HG02763 (cell line): ENCODE data around the gene RAB31.

ENCODE experiments used
- ATAC-seq: cut with Tn5 transposase; IDR thresholded peaks from one replicate; pipeline ENCODE4 v1.9.1; 2021; ENCODE audit warnings: mild to moderate bottlenecking, moderate library complexity; ENCODE audit not compliant: unreplicated experiment

The RAB31 gene

DNA sequence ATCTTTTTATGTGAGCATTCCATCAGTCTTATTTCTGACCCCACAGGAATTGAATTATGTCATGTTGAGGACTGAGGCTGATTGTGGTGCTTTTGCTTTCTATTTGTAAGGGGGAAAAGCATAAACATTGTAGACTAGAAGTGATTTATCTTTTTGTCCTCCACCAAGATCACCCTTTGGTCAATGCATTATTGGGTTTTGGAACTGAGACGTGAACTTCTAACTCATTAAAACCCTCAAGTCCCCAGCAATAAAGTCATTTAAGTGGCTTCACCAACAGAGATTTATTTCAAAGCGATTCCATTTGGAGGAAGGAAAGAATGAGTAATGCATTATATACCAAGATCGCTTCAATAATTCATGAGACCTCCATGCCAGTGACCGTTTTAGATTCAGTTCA, 102.2 kb downstream of the RAB31 start:
- no peak for ATAC-seq

DNA sequence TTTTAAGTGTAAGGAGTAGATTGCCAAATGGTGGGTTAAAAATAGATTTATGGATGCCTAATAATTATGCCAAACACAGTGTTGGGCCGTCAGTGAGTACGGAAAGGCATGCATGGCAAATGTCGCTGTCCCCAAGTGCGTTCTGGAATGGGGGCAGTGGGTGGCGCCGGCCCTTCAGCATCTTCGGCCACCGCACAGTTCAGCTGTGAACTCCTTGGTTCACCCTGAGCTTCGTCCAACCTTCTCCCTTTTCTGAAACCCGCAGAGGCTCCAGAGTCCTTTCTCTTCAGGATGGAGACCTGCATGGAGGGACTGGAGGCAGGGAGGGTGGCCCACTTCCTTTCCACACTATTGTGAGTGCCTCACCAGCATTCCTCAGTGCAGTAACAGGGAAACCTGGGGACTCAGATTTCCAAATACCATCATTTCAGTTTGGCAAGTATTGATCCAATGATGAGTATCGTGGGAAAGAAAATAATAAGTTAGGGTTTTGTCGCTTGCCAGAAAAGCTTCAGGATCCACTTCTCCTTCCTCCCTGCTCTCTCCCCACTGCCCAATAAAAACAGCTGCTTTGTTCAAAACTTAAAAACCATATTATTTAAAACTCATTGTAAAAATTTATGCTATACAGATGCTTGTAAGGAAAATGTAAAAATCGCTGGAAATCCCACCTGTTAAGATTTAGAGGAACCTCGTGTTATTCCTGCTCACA, 103.0 kb downstream of the RAB31 start:
- ATAC-seq, result no peak

DNA sequence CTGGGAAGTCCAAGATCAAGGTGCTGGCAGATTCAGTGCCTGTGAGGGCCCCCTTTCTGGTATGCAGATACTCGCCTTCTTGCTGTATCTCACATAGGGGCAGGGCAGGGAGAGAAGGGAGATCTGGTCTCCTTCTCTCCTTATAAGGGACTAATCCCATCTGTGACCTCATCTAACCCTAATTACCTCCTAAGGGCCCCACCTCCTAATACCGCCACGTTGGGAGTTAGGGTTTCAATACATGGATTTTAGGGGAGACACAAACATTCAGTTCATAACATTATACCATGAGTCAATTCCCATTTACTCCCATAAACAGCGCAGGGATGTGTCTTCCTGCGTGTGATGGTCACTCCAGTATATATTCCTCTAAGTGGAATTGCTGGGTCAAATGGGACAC, 103.9 kb downstream of the RAB31 start:
- no peak for ATAC-seq

DNA sequence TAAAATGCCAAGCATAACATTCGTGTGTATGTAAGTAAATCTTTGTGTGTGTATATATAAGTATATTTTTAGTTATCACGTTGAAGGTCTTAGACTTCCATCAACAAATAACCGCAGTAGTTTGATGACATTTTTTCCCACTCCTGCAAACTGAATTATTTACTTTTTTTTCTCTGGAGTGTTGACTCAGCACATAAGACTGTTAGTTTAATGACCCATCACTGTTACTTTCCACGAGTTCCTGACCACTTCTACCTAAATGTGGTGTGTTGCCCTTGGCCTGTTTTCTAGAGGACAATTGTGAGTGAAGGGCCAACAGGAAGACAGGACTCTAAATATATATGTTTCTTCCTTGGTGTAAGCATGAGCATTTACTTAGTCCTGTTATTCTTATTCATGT, 106.3 kb downstream of the RAB31 start:
- ATAC-seq, result no peak

DNA sequence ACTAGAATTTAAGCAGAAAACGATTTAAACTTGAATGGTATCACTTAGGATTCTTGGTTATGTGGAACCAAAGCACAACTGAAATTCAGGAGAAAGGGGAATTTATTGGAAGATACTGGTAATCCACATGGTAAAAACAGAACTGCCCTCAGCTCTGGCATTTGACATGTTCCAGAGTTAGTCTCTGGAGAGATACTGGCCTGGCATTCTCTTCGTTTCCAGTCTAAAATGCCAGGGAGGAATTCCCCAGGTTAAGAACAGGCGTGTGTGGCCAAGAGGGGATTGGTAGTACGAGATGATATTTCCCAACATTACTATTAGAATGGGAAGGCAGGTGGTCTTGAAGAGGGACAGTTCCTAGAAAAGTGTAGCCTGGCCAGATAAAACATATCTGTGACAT, 109.2 kb downstream of the RAB31 start:
- no peak for ATAC-seq

DNA sequence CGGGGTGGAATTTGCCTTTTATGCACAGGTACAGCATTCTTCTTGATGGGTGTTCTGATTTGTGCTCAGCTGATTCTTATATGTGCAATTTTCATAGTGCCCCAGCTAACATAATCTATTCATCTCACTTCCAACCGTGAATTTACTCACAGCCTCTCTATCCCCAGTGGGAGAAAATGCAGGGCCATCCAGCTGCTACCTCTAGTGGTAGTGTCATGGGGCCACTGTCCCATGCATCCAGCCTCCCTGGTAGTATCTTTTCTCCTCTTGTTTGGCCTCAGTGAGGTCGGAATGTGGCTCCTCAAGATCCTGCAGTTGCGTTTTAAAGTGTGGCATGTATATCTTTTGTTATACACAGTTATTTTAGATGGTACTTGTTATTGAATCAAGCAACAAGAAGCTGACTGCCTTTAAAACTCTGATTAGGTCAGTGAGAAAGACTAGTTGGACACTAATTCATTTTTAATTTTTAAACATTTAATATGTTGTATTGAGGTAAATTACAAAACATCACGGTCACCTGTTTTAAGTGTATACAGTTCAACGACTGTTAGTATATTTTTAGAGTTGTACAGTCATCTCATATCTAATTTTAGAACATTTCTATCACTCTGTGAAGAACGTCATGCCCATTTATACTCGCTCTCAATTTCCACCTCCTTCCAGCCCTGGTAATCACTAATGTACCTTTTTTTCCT, 109.8 kb downstream of the RAB31 start:
- no peak for ATAC-seq

DNA sequence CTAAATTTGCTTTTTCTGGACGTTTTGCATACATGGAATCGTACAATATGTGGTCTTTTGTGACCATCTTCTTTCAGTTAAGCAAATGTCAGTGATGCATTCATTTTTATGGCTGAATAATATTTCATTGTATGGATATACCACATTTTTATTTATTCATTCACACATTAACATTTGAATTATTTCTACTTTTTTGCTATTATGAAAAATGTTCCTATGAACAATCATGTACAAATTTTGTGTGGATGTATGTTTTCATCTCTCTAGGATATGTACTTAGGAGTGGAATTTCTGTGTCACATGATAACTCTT, 110.3 kb downstream of the RAB31 start:
- no peak for ATAC-seq

DNA sequence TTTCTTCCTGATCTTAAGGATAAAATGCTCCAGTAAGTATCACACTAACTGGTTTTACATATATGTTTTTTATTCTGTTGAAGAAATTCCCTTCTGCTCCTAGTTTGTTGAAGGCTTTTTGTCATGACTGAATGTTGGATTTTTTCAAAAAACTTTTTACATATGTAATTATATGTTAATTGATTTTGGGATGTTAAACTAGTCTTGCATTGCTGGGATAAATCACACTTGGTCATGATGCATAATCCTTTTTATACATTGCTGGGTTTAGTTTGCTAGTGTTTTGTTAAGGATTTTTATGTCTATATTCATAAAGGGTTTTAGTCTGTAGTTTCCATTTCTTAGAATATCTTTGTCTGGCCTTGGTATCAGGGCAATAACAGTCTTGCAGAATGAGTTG, 112.0 kb downstream of the RAB31 start:
- no peak for ATAC-seq

DNA sequence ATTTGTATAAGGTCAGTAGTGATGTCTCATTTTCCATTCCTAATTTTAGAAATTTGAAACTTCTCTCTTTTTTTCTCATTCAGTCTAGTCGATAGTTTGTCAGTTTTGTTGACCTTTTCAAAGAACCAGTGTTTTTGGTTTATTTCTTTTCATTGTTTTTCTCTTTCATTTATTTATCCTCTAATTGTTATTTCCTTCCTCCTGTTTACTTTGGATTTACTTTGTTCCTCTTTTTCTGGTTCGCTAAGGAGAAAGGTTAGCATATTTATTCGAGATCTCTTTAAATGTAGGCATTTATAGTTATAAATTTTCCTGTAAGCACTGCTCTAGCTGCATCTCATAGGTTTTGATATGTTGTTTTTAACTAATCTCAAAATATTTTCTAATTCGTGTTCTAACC, 112.6 kb downstream of the RAB31 start:
- no peak for ATAC-seq

DNA sequence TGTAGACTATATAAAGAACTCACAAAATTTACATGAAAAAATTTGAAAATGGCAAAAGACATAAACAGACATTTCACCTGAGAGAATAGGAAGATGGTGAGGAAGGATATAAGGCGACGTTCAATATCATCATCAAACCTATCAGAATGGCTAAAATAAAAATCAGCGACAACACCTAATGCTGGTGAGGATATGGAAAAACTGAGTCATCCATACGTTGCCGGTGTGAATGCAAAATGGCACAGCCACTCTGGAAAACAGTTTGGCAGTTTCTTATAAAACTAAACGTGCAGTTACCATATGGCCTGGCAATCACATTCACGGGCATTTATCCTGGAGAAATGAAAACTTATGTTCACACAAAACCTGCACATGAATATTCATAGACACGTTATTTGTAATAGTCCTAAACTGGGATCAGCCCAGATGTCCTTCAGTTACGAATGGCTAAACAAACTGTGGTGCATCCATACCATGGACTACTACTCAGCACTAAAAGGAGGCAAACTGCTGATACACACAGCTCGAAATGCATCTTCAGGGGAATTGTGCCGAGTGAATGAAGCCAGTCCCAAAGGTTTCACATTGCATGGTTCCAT, 114.6 kb downstream of the RAB31 start:
- no peak for ATAC-seq

DNA sequence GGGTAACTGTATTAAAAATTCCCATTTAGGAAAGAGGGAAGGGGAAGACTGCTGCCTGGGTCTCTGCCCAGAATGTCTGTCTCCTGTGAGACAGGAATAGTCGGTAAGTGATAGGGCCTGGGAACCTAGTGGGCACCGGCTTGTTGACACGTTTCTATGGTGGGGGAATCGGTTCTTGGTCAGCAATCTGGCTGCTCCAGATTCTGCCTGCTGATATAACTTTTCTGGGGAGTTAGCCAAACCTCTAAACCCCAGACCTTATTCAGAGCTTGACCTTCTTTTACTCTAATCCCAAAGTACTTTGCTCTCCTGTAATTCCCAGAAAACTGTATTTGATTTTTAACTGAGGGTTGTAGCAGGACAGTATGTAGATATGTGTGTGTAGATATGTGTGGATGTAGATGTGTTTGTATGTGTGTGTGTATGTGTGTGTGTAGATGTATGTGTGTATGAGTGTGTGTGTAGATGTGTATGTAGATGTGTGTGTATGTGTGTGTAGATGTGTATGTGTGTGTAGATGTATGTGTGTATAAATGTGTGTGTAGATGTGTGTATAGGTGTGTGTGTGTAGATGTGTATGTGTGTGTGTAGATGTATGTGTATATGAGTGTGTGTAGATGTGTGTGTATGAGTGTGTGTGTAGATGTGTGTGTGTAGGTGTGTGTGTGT, 115.8 kb downstream of the RAB31 start:
- no peak for ATAC-seq

DNA sequence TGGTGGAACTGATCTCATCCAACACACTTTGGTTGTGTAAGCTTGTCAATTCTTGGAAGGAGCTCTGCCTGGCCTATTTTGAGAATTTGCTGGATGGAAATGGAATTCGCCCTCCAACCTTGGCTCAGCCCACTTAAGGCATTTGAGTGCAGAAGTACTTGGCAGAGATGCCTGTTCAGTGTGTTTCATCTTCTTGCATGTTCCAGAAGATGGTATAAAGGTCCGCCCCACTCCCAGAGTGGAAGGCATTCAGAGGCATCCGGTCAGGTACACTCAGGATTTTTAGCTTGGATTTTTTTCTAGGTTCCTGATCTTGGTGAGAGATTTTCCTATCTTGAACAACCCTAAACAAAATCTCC, 116.4 kb downstream of the RAB31 start:
- no peak for ATAC-seq

DNA sequence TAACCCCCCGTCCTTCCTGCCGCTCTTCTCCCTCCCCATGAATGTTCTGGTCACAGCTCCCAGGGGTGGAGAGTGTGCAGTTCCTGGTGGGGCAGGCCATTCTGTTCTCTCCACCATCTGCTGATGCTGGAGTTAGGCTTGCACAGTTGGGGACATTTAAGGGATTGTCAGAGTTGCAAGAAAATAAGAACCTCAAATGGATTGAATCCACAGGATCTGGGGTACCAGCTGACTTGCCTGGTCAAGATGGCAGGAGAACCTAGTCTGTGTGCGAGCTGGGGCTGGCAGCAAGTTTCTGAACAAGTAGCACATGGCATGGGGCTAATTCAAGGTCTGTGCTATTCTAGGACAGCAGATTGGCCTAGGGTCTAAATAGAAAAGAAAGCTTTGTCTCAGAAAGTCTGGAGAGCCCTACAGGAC, 116.9 kb downstream of the RAB31 start:
- ATAC-seq, result no peak

DNA sequence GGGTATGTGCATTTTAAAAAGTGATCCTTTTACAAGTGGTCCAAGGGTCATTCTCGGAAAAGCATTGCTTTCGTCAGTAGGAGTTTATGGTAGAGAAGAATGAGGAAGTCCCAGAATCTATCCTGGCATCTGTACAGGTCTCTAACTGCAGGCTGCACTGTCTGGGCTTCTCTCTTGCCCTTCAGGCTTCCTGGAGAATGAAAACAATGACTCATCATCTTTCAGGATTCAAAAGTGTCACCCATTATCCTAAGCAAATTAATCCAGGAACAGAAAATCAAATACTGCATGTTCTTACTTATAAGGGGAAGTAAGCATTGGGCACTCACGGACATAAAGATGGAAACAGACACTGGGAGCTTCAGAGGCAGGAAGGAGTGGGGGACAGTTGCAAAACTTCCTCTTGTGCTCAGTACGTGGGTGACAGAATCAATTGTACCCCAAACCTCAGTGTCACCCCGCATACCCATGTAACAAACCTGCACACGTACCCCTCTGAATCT, 117.5 kb downstream of the RAB31 start:
- no peak for ATAC-seq

DNA sequence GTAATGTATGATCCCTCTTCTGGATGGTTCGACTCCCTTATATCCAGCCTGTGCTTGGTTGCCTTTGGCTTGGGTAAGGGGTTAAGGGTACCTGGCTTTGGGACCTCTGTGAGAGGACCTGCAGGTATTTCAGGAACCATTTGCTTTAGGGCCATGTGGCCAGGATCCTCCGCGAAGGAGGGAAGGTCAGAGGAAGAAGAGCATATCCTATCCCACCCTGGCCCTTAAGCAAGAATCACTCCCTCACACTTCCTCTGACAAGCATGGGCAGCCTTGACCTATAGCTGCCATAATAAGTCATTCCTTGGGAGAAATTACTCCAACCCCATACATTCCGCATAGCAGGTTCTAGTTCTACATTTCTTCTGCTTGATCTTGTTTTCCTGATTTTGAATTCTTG, 118.6 kb downstream of the RAB31 start:
- no peak for ATAC-seq

DNA sequence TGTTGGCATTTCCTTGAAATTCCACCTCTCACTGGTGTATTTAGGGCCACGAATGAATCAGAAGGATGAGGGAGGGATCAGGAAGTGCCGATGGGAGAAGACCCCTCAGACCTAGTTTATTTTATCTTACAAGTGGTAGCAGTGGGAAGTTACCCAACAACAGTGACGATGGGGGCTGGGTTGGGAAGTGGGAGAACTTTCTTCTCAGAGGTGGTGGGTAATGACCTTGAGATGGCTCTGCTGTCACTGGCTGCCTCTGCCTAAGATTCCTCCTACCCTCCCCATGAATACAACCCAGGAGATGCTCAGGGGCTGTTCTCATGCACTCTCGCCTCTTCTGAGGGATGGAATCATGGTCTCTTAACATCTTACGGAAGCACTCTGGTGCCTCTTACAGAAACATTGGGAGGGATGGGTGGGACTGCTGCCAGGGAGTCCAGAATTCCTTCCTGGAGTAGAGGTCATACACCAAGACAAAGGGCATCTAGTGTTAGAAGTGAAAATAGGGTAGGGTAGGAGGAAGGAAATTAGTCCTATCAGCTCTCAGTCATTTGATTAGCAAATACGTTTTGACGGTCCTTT, 119.2 kb downstream of the RAB31 start:
- ATAC-seq, result no peak

DNA sequence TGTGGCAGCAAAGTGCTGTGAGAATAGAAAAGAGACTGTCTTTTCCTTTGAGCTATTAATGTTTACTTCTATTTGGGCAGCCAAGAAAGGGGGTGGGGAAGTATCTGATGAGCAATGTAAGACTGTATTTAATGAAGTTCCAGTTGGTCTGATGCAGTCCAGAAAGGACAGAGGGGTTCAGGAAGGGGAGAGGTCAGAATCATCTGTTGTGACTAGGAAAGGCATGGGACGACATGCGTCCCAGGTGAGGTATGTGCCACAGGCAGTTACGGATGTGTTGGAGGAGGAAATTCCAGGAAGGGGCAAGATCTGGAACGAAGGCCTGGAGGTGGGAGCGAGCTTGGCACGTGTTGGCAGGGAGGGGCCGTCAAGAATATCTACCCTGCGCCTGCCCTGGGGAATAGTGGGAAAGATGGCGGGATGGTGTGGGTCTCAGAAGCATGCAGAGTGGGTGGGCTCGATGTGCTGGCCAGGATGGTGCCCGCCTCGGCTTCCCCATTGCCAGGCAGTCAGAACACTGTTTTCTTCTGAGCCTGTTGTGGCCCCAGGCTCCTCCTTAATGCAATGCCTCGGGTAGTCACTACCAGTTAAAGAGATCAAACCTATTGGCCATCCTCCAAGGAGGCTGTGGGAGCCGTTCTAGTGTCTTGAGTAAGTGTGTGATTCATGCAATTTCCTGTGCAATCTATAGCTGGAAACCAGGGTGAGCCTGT, 119.8 kb downstream of the RAB31 start:
- ATAC-seq, result no peak

DNA sequence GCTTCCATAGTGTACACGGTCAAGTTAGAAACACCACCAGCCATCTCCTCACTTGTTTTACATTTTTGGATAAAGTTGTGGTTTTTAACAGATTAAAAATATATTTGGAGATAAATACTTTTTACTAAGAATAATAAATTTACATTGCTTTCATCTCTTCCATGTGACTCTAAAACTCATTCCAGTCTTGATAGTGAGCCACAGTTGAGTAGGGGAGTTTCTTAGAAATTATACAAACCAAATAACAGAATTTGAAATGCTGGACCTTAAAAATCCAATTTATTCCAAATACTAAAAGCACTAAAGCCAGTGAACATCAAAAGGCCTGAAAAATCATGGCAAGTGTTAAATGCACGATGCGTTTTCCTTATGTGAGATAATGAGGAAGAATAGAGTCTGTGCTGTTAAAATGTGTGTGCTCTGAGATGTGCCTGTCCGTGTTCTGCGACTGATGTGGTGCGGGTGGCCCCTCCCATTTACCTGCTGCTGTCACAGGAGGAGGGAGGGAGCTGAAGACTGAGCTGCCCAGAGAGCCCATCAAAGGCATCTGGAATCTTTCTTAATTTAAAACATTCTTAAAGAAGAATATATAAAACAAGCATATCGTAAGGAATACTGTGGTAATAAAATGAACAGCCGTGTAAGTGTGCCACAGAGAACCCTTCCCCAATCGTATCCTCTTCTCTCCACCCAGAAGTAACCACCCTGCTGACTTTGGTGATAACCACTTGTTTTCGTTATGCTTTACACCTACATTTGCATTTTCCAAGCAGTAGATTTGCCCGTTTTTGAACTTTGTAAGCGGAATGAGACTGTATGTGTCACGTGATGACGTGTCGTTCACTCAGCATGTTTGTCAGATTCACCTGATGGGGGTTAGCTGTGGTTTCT, 120.7 kb downstream of the RAB31 start:
- ATAC-seq, result no peak

DNA sequence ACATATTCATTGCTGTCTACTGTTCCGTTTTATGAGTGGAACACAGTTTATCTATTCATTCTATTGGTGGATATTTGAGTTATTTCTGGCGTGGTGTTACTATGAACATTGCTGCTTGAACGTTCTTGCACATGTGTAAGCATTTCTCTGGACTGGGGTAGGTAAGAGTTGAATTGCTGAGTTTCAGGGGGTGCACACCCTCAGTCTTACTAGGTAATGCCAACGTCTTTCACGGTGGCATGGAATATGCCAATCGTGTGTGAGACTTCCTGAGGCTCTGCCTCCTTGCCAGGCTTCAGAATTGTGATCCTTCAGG, 121.3 kb downstream of the RAB31 start:
- no peak for ATAC-seq
